Colon (tissue), 2 donors: ENCODE data around the gene PRR29.
"Not testable (repeated sequence)": the region's sequence is repeated elsewhere in the genome, so short reads cannot be mapped to it uniquely, and the experiment has no call there.

Experiments used
- FAIRE-seq: peaks from 2 replicates; lab custom pipeline; 2012; peaks lifted over from hg19 to GRCh38; lab: Jason Lieb, UNC
- donor health status: control.
- donor health status: control.

Gene PRR29

GRCh38 chr17:63974594-63975192 lies 23.5 kb upstream of the PRR29 start:
- no peak for FAIRE-seq

GRCh38 chr17:63975541-63976092 lies 22.5 kb upstream of the PRR29 start:
- no peak for FAIRE-seq

- no peak for FAIRE-seq
Measured at GRCh38 chr17:63976702-63977101, 21.4 kb upstream of the PRR29 start.

- no peak for FAIRE-seq
Measured at GRCh38 chr17:63978272-63979200, 19.6 kb upstream of the PRR29 start.

- not testable (repeated sequence) for FAIRE-seq
Measured at GRCh38 chr17:63982641-63983040, 15.5 kb upstream of the PRR29 start.

- no peak for FAIRE-seq
Measured at GRCh38 chr17:63983320-63983719, 14.8 kb upstream of the PRR29 start.

GRCh38 chr17:63984236-63984635 lies 13.9 kb upstream of the PRR29 start:
- no peak for FAIRE-seq

- no peak for FAIRE-seq
Measured at GRCh38 chr17:63984651-63985386, 13.3 kb upstream of the PRR29 start.

GRCh38 chr17:63985387-63986140 lies 12.6 kb upstream of the PRR29 start:
- no peak for FAIRE-seq

- no peak for FAIRE-seq
Measured at GRCh38 chr17:63986821-63987220, 11.3 kb upstream of the PRR29 start.

- no peak for FAIRE-seq
Measured at GRCh38 chr17:63987221-63988126, 10.7 kb upstream of the PRR29 start.

GRCh38 chr17:63988127-63988478 lies 10.0 kb upstream of the PRR29 start:
- FAIRE-seq: no peak

- no peak for FAIRE-seq
Measured at GRCh38 chr17:63988741-63989621, 9.2 kb upstream of the PRR29 start.

- no peak for FAIRE-seq
Measured at GRCh38 chr17:63989622-63990345, 8.4 kb upstream of the PRR29 start.

GRCh38 chr17:63991611-63992010 lies 6.5 kb upstream of the PRR29 start:
- FAIRE-seq: no peak

GRCh38 chr17:63993368-63993985 lies 4.7 kb upstream of the PRR29 start:
- no peak for FAIRE-seq

- no peak for FAIRE-seq
Measured at GRCh38 chr17:63995626-63996025, 2.5 kb upstream of the PRR29 start.

GRCh38 chr17:63996430-63997182 lies 1.5 kb upstream of the PRR29 start:
- FAIRE-seq: no peak
